CD4-positive, alpha-beta T cell treated with Interleukin-6 for 4 hours (primary cell): ENCODE measurements around the gene SETBP1.
A peak's percentile ranks its signal among the peaks of the same experiment; 100 is the strongest.

Source experiments
- DNase-seq: peaks from one replicate; pipeline ENCODE4 v3.0.0-alpha.2; 2020; ENCODE audit warnings: mixed read lengths

SETBP1 gene

DNA sequence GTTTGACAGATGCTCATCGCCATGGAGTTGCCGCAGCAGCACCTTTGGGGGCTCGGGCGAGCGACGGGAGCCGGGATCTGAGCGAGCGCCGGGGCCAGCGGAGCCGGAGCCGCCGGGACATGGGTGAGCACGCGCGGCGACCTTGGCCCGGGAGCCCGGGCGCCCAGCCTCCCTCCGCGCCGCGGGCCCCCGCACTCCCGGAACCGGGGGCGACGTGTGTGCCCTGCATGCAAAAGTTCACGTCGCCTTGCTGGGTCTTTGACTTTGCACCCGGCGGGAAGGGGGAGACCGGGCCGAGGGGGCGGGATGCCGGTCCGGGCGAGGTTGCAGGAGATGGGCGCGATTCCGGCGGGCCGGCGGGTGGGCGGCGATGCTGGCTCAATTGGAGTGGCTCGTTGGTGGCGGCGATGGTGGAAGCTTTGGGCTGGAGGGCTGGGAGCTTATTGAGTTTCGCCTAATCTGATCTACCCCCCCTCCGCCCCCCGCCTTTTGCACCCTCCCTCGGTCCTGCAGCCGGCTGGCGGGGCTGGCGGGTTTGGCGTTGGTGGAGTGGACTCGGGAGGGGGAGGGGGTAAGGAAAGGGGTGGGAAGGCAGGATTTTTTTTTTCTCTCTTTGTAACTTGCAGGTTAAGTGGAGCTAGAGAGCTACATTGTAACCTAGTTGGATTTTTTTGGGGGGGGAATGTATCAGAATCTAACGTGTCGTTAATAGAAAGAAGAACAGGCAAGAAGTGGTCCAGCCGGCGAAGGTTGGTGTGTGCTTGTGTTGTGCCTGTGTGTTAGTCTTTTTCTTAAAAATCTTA, at the start of gene SETBP1:
Gene SETBP1 (plus strand): TSS at position 616 of the 803 bp plus-strand sequence. CDS start 20,459 bp downstream, outside the sequence.
- DNase-seq = peak; percentile 20

DNA sequence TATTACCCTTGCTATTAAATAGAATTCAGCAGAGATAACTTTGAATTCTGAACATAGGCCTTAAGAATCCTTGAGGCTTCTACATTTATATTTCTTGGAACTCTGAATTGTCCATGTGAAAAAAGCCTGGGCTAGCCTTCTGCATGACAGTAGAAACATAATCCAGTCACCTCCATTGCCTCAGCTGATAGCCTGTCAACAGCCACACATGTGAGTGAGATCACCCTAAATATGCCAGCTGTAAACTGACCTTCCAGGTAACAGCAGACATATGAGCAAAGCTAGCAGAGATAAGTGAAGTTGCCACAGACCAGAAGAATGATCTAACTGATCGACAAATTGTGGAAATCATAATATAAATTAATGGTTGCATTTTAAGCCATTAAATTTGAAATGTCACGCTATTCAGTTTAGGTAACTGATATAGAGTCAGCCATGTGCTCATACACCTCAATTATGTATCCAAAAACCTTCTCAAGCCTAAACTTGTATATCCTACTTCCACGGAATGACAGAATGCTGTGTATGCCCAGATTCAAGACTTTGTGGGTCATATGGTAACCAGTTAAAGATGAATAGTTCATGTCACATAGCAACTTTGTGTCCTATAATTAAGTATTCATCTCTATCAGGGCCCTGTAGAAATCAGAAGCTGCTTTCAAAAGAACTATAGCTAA, 48.1 kb upstream of the SETBP1 start:
- no peak for DNase-seq

DNA sequence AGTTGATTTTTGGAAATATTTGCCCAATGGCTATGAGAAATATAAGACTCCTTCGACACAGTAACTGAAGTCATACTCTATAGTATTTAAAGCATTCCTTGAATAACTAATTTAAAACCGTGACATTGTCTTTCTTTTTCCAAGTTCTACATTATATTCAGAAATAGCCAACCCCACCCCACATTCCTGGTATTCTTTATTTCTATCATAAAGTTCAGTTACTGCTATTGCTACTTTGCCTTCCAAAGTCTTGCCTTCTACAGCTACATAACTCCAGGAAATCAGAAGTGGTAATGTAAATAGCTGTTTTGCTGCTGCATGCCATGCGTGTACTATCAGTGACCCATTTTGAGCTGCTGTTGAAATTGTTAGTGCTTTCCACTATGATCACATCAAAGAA, 45.1 kb upstream of the SETBP1 start:
- no peak for DNase-seq

DNA sequence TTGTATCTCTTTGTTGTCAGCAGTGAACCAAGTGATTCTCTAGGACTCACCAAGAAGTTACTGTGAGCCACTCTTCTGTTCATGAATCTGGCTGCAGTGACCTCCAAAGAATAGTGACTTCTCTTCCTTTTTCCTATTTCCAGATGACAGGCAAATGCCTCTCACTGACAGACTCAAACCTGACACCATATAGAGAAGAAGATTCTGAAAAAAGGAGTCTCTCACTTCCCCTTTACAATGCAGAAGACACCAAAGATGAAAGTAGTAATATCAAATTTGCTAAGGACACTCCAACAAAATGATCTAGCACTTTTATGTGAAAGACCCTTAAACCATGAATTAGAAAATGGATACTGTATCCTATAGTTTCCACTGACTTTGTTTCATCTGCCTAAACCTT, 44.4 kb upstream of the SETBP1 start:
- no peak for DNase-seq

DNA sequence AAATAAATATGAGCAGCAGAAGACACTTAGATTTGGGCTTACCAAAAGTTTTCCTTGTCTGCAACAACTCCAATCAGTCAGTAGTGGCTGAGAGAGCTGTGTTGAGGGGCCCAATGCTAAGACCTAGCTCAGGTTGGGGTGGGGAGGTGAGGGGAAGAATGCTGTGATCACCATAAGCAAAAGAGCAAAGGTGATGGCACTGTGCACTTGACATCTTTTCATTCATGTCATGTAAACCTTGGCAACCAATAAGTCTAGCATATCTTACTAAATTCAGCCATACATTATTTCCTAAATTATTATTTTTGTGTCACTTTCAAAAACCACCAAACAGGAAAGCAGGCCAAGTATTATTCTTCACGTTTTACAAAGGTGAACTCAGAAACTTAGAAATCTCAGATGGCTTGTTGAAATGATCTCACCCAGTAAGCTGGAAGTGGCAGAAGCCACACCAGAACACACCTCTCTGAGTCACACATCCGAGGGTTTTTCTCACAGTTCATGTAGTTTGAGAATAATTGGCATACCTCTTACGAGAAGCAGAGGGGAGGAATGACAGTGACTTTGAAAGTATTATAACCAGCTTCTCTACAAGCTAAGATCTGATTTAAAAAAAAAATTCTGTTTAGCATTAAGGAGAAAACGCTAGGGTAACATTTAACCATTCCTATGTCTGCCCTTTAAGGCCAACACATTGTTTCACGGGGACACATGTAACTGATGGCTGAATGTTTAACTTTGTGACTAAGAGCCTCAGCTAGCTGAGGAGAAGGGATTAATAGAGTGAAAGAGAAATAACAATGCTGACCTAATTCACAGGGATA, 43.3 kb upstream of the SETBP1 start:
- DNase-seq = no peak

DNA sequence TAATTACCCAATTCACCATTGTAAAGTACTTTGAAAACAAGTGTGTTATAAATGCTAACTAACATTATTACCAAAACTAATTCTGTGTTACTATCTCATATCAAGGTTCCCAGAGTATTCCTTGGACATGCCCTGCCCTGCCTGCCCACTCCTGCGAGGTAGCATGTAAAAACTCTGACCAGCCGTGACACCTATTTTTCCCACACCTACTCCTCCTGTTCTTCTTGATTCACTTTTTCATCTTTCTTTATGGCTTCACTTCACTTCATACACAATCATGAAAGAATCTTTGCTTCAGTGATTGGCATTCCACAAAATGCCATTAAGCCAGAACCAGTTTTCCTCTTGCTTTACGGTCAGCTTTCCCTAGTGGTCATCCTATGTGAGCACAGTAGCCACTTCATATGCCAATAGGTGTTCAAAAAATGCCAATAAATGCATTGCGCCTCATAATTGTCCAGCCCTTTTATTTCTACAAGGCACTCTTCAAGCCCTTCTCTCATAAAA, 42.6 kb upstream of the SETBP1 start:
- DNase-seq = no peak

DNA sequence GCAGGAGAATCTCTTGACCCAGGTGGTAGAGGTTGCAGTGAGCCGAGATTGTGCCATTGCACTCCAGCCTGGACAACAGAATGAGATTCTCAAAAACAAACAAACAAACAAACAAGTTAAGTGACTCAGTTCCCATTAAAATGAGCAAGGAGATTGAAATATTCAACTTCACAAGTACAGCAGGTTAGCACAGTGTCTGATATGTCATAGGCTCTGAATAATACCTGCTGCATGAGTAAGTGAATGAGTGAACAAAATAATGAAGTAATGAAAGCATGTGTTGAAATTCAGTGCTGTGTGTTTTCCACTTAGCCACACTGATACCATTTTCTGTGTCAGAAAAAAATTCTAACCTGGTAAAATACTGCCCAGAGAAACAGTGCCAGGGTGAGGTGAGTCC, 41.9 kb upstream of the SETBP1 start:
- no peak for DNase-seq

DNA sequence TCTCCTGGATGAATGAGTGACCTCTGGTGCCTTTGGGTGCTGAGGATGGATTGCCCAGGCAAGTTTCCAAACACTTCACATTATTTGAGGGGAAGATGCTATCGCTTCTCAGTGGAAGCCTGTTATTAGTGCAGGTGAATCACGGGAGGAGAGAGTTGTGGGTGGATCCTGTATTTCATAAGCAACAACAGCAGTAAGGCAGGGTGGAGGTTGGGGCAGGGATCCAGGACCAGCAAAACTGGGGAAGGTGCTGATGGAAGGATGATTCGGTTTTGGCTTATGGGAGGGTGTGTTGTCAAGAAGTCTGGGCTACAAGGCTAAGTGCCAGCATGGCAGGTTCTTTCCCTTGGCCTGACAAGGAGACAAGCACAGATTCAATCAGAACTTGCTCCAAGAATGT, 37.7 kb upstream of the SETBP1 start:
- no peak for DNase-seq

DNA sequence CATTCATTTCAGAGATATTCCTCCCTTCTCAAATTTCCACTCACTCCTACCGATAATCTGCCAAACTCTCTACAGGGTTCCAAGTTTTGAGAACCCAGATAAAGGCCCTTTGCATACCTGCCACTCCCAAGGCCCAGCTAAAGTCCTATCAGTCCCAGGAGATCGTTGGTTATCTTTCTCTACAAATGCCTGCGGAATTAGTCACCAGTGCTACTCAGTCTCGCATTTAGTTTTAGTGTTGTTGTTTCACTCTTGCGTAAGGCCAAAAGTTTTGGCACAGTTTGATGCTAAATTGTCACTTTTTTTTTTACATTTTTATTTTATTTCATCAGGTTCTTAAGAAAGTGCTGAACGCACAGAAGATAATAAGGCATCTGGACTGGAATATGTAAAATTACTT, 29.2 kb upstream of the SETBP1 start:
- no peak for DNase-seq

DNA sequence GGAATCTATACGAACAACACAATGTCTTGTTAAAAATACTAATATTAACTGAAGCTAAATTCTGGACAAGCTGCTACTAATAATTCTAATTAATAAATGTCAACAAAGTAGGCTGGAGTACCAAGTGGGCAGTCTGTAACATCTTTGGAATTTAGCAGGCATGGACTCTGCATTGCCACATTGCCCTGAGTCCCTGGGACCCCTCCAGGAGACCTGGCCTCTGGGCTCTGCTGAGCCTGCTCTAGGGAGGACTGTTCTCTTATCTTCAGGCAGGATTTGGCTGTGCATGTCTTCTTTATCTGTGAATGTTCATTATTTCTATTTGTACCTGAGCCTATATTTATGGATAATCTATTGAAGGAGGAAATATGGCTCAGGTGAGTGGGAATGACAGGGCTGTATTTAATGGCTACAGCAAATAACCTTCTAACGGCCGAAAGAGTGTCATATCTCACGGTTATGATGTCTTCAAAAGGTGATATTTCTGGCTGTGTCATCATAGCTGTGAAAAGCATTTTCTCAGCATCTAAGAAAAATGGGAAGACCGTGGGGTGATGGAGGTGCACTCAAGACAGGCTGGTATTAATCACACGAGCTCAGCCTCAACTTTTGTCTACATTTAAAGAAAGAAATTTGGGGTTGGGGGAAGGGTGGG, 28.6 kb upstream of the SETBP1 start:
- no peak for DNase-seq

DNA sequence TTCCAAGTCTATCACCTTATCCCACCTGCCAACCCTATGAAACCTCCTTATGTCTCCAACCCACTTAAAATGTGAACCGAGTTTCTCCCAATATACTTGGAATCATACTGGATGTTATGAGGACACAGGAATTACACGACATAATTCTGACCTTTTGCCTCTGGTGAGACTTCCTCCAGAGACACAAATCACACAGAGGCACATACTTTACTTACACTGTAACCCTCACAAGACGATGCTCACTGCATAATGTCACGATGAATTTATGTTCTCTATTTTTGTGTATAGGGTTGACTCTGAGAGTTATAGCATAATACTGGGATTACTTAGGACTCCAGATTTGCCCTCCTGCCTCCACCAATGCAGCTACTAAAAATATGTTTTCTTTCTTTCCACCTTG, 28.0 kb upstream of the SETBP1 start:
- no peak for DNase-seq

DNA sequence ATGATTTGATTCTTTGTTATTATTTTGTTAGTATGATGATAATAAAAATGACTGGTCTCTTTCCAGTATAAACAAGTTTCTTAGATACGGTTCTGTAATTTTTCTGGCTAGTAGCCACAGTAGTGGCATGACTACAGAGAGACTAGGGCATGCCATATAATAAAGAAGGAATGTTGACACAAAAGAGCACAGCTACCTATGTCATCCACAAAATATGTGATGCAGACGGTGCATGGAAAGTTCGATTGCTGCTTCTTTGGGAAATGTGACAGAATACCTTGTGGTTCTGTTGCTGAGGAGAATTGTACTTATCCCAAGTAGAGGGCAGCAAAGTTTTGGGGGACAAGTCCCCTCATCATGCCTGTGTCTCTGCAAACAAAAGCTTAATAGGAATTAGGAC, 26.1 kb upstream of the SETBP1 start:
- DNase-seq = no peak

DNA sequence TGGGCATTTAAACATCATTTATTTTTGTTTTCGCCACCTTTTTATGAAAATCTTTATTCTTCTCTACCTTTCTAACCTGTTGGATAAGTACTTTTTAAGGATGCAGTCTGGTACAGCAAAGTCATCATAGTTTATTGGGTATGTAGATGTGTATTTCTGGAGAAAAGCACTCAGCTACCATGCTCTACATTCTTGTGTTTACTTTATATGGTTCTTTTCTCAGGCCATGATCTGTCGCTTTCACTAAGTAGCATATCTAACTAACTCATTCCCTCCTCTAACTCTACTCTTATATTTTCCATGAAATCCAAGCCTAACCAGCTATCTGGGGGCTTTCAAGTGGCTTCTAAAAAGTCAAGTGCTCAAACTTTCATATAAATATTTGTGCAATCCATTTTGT, 25.3 kb upstream of the SETBP1 start:
- DNase-seq = no peak

DNA sequence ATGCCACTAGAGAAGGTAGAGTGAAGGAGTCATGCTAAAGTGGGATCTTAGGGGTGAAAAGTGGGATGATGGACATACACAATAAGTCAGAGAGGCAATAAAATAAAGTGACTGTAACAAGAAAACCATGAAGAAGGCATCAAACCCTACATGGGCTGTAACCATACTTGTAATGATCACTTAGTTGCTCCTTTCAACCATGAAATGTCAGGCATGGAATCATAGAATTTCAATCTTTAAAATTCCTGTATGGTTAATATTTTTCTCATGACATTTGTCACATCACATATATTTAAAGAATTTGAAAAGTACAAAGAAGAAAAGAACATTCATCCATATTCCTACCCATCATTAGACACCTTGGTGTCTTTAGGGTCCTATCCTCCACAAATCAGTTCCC, 20.9 kb upstream of the SETBP1 start:
- no peak for DNase-seq

DNA sequence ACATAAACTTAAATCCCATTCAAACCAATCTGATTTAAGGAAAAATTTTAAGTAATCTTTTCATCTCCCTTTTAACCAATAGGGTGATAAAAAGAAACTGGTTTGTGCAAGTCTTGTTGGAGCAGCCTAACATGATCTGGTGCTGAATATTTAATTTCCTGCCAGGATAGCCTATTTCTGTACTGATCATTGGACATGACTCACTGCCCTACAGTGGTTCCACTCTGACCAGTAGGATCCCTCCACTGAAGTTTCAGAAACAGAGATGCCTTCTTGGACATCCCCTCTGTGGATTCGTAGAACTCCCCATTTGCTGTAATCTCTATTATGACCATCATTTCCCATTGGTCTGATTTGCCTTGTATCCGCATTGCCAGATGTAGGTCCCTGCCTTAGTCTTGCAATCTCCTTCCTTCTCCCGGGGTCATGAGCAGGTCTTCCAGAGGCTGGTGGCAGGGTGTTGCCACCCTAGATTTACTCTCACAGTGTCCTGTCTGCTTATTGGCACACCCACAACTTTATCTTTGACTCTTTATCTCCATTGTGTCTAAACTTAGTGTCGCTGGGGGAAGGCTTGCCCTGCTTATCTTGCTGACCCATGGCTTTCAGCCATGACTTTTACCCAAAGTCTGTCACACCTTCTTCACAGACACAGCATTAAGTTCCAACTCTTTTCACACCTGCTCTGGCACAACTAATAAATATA, 12.3 kb upstream of the SETBP1 start:
- no peak for DNase-seq

DNA sequence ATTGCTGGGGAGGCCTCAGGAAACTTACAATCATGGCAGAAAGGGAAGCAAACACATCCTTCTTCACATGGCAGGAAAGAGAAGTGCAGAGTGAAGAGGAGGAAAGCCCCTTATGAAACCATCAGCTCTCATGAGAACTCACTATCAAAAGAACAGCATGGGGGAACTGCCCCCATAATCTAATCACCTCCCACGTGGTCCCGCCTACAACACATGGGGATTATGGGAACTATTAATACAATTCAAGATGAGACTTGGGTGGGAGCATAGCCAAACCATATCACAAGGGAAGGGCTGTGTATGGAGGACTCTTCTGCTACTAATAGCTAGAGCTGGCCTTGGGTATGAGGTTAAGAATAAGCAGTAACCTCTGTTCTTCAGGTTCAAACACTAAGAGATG, 8.8 kb upstream of the SETBP1 start:
- DNase-seq = no peak

DNA sequence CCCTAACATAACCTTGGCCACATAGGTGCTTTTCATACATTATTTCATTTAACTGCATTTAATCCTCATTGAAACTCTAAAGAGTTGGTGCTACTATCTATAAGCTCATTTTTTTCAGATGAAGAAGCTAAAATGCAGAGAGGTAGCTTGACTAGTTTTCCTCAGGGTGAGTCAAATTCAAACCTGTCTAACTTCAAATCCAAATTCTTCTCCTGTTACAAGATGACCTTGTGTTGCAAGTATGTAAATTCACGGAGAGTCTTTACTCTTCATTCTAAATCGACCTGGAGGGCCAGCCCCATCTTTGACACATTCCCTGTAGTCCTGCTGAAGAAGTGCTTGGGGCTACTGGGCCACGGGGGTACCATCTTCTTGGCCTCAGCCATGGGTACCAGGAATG, 8.2 kb upstream of the SETBP1 start:
- DNase-seq = no peak

DNA sequence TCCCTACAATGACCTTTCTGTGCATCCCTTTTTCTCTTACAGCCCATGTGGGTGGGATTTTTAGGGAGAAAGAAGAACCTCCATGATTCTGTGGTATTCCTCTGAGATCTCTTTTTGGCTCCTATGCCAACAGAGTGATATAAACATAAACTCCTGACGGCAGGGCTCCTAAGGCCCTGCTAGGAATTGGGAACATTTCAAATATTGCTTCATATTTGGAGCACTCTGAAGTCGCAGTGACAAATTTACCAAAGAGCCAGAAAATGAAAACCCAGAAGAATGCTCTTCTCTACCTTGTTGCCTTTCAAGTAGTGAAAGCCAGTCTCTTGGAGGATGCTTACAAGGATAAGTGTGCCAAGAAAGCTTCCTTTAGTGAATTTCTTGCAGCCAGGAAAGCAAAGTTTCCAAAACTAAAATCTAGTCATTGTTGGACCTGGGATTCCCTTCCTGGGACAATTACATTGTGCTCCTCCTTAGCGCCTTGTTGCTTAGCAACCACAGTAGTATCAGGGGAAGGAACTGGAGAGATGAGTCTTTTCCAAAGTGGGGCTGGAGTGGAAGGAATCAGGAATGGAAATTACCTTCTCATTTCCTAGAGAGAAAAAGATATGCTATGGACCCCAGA, 7.3 kb upstream of the SETBP1 start:
- no peak for DNase-seq

DNA sequence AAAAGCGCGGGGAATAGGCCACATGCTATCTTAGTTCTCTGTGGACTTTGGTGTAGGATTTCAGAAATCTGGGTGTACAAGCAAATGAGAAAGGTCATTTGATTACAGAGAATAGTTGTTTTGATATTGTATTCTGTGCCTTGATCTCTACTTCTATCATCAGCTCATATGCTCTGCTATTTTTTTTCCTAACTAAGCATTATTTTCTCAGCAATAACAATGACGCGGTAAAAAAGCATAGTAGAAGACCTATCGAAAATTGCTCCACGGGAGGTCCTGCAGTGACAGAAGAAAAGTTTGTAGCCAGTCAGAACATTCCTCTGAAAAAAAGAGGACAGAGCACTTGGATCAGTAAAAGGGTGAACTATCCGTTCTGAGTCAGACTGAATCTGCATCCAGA, 2.8 kb upstream of the SETBP1 start:
- no peak for DNase-seq

DNA sequence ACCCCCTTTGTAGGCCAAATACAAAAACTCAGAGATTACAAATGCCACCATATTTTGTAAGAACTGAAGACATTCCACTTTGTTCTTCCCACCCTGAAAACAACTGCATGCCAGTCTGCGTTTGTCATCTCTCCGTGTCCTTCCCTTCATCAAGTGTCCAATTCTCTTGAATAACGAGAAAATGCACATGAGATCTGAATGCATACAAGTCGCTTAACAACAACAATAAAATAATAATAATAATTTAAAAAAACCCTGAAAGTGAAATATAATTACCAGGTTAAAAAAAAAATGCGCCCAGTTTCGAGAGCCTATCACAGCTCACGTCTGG, 2.0 kb upstream of the SETBP1 start:
- no peak for DNase-seq

DNA sequence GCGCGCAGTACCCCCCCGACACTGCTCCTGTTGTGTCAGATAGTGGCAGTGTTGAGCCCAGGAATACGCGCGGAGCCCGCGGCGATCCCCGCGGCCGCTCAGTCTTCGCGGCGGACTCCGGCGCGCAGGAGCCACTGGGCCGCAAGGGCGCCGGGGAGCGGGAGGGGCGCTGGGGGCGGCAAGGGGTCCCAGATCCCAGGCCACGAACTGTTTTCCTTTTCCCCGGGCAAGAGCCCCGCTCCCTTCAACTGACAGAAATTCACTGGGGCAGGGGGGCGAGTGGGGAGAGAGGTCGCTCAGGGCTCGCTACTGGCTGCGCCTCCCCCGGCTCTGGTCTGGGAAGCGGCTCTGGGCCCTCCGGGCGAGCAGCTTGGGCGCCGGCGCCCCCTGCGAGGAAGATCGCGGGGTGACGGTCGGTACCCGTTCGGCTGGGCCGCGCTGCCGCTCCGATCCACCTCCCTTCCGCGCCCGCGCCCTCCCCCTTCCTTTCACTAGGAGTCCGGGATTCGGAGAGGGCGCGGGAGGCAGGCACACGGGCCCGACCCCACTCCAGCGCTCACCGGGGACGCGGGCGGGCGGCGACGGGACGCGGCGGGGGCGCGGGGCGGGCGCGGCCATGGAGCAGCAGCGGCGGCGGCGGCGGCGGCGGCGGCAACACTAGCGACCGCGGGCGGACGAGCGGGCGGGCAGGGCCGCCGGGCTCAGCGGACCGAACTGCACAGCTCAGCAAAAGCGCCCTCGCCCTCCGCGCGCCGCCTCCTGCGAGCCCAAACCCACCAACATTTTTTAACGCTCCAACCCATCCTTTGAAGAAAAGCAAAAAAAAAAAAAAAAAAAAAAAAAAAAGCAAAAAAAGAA, 1.4 kb upstream of the SETBP1 start:
- DNase-seq = peak; percentile 63
